Common myeloid progenitor, CD34-positive (primary cell): ENCODE measurements around the gene RNU1-4. TPM values are rescaled to one million over a fixed set of nuclear protein-coding genes. Genes with fewer than 3 reads are reported as not detected.
"Not testable (repeated sequence)": the region's sequence is repeated elsewhere in the genome, so short reads cannot be mapped to it uniquely, and the experiment has no call there.

Source experiments
- CTCF ChIA-PET: fragments of 350-600 bp; sonication (Branson Sonifier 250); formaldehyde crosslinking; loops from one replicate; lab custom pipeline; 2021; ENCODE audit warnings: antibody characterized with exemption; lab: Charles Lee
- POLR2A ChIA-PET: fragments of 350-600 bp; sonication (Branson Sonifier 250); formaldehyde crosslinking; loops from one replicate; lab custom pipeline; 2021; ENCODE audit warnings: antibody characterized with exemption; lab: Charles Lee
- DNase-seq, 3 donors: peaks; one replicate each; pipeline versions ENCODE4 v3.0.0 to v3.0.0-alpha.2; 2013
- H3K27ac ChIP-seq, 2 experiments: 1 replicate in 1 of 2; 2 replicates in 1 of 2; pipeline ENCODE4 v1.7.0; 2013; ENCODE audit warnings: inconsistent platforms in 2 of 2, low read length in 2 of 2, mild to moderate bottlenecking in 2 of 2, low read depth in 1 of 2, moderate library complexity in 1 of 2; ENCODE audit not compliant: severe bottlenecking in 2 of 2, insufficient read depth in 1 of 2, poor library complexity in 1 of 2
- H3K27me3 ChIP-seq, 5 experiments: replicated peaks in 2 of 5; 1 replicate in 3 of 5; 2 replicates in 2 of 5; pipeline versions ENCODE4 v1.6.1 to v1.7.0; 2013; ENCODE audit warnings: low read length in 4 of 5, mild to moderate bottlenecking in 2 of 5, moderate library complexity in 2 of 5, inconsistent platforms in 1 of 5; ENCODE audit not compliant: insufficient read depth in 5 of 5, control insufficient read depth in 4 of 5
- H3K36me3 ChIP-seq, 4 experiments: 1 replicate in 2 of 4; 2 replicates in 2 of 4; pipeline versions ENCODE4 v1.6.1 to v1.7.0; 2013; ENCODE audit warnings: low read length in 3 of 4, control low read depth in 1 of 4, mild to moderate bottlenecking in 1 of 4; ENCODE audit not compliant: control insufficient read depth in 4 of 4, insufficient read depth in 4 of 4
- H3K4me1 ChIP-seq, 4 experiments: 1 replicate in 3 of 4; 2 replicates in 1 of 4; pipeline versions ENCODE4 v1.6.1 to v1.7.1; 2013; ENCODE audit warnings: low read length in 3 of 4, mild to moderate bottlenecking in 3 of 4, control low read depth in 1 of 4, inconsistent platforms in 1 of 4, moderate library complexity in 1 of 4; ENCODE audit not compliant: control insufficient read depth in 4 of 4, insufficient read depth in 4 of 4; ENCODE audit errors: control extremely low read depth in 1 of 4
- H3K4me3 ChIP-seq, 7 experiments: 1 replicate in 4 of 7; 2 replicates in 3 of 7; pipeline versions ENCODE4 v1.5.1 to v1.7.0; 2013; ENCODE audit warnings: mild to moderate bottlenecking in 7 of 7, low read length in 6 of 7, moderate library complexity in 6 of 7, inconsistent platforms in 2 of 7, low read depth in 2 of 7, control low read depth in 1 of 7; ENCODE audit not compliant: insufficient read depth in 4 of 7, control insufficient read depth in 1 of 7; ENCODE audit errors: extremely low read depth in 1 of 7
- H3K9me3 ChIP-seq, 5 experiments: 1 replicate in 4 of 5; 2 replicates in 1 of 5; pipeline versions ENCODE4 v1.6.1 to v1.7.1; 2013; ENCODE audit warnings: low read length in 4 of 5, mild to moderate bottlenecking in 2 of 5, inconsistent platforms in 1 of 5, low read depth in 1 of 5, moderate library complexity in 1 of 5; ENCODE audit not compliant: control insufficient read depth in 4 of 5, insufficient read depth in 2 of 5; ENCODE audit errors: control extremely low read depth in 1 of 5
- WGBS: methylation state at CpG from one replicate; pipeline ENCODE4 v1.1.5; 2013; ENCODE audit not compliant: insufficient coverage; 5-methylcytosine and 5-hydroxymethylcytosine counted together
- polyA plus RNA-seq: library from polyadenylated mRNA; unstranded; fragments of 120-200 nt; gene quantifications from one replicate; pipeline ENCODE4 v1.2.1, GENCODE V29; 2013

RNU1-4 gene
- polyA plus RNA-seq: not detected

DNA sequence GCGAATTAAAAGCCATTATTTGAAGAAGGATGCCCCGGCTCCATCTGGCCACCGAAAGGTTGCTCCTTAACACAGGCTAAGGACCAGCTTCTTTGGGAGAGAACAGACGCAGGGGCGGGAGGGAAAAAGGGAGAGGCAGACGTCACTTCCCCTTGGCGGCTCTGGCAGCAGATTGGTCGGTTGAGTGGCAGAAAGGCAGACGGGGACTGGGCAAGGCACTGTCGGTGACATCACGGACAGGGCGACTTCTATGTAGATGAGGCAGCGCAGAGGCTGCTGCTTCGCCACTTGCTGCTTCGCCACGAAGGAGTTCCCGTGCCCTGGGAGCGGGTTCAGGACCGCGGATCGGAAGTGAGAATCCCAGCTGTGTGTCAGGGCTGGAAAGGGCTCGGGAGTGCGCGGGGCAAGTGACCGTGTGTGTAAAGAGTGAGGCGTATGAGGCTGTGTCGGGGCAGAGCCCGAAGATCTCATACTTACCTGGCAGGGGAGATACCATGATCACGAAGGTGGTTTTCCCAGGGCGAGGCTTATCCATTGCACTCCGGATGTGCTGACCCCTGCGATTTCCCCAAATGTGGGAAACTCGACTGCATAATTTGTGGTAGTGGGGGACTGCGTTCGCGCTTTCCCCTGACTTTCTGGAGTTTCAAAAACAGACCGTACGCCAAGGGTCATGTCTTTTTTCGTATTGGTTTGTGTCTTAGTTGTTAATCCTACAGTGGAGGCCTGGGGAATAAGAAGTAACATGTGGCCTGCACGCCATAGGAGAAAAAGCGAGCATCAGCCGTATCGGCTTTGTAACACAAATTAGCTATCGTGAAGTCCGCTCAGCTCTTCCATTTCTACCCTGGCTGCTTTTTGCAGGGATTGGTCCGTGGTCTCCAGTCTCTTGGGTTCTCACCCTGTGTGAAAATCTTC lies at the start of gene RNU1-4:
Gene RNU1-4, plus strand, starts transcription at position 470 of the 918 bp plus-strand sequence.
- DNase-seq, H3K27ac ChIP-seq, H3K4me1 ChIP-seq, POLR2A ChIA-PET, H3K27me3 ChIP-seq, H3K9me3 ChIP-seq, H3K4me3 ChIP-seq, H3K36me3 ChIP-seq, CTCF ChIA-PET: not testable (repeated sequence)
- no CpG with 5 or more reads among the region's 46 CpGs for WGBS

DNA sequence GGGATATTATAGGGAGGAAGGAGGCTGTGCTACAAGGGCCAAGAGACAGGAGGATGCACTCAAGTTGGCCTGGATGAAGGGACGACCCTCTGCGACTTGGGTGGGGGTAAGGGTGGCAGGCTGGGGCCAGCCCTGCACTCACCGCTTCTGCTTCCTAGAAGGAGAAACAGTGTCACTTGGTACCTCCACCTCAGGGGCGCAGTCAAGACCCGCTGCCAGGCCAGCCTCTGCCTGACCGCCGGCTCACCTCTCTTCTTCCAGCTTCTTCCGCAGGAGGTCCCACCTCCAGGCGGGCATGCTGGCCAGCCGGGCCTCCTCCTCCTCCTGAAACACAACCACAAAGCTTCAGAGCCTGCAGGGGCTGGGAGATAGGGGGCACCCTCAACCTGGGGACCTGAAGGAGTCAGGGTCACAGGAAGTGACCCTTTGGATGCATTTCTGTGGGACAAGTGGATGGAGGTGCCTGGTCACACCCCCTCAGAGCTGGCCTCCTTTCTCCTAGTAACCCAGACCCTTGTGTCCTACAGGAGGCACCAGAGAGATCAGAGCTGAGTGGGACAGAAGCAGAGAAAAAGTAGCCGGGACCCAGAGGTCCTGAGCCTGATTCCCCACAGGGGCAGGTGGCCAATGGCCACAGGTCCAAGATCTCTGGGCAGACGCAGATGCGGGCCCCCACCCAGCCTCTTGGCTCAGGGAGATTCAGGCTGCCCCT lies 49.2 kb upstream of the RNU1-4 start:
- H3K27ac ChIP-seq, H3K9me3 ChIP-seq, H3K4me1 ChIP-seq, DNase-seq, H3K36me3 ChIP-seq, H3K27me3 ChIP-seq, H3K4me3 ChIP-seq: not testable (repeated sequence)
- CTCF ChIA-PET: interaction anchor here (1.1 to 4.2 kb wide), 5 partner anchors 8 to 71 kb away, joined by 3 to 35 read pairs (median 5); no protein-coding TSS in a partner anchor
- WGBS: no CpG with 5 or more reads among the region's 13 CpGs
- POLR2A ChIA-PET: interaction anchor here (1.1 kb wide), 1 partner anchor 14 kb away, joined by 3 read pairs; no protein-coding TSS in a partner anchor

DNA sequence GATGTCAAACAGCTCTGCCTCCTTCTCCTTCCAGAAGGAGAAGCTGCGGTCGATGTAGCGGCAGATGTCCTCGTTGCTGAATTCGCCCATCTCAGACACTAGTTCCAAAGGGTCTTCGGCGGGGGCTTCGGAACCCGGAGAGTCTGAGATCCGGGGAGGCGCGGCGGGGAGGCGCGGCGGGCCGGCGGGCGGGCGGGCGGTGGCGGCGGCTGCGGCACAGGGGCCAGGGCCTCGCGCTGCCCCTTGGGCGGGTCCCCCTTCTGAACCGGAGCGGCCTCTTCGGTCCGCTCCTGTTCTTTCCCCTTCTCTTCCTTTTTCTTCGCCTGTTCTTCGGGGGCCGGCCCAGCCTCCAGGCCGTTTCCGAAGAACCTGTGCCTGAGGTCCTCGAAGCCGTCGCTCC lies 48.0 kb upstream of the RNU1-4 start:
- not testable (repeated sequence) for H3K4me1 ChIP-seq, H3K27ac ChIP-seq, H3K4me3 ChIP-seq, H3K36me3 ChIP-seq, DNase-seq, H3K9me3 ChIP-seq
- peaks cover 0 to 11% (median 0%) of the 10 kb centered on the region in 5 experiments for H3K27me3 ChIP-seq
- WGBS: no CpG with 5 or more reads among the region's 39 CpGs
- ChIA-PET CTCF (interaction anchor here (1.2 to 4.2 kb wide), 3 partner anchors 11 to 17 kb away, joined by 3 to 35 read pairs (median 6); no protein-coding TSS in a partner anchor), POLR2A (interaction anchor here (1.1 kb wide), 1 partner anchor 13 kb away, joined by 3 read pairs; no protein-coding TSS in a partner anchor)

DNA sequence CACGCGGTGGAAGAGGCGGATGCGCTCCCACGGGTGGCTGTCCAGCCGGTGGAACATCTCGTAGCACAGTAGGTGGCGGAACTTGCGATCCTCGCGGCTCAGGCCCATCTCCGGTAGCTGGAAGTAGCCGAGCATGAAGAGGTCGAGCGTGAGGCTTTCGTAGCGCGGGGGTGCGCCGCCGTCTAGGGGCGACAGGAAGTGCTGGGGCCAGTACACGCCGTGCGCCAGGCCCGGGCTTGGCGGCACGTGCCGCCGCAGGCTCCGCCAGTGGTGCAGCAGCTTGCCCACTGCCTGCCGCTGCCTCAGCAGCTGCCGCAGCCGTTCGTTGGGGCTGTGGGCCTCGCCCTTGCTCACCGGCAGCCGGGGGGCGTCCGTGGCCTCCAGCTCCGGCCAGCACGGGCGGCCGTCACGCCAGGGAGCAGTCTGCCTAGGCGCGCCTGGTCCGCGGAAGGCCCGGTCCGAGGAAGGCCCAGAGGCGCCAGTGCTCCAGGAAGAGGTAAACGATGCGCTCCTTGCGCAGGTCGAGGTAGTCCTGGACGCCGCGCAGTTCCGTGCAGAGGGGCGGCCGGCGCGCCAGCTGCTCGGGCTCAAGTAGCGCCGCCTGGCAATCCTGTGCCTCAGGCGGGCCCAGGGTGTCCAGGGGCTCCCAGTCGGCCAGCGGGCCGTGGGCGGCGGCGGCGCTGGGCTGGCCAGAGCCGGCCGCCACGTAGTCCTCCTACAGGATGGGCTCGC lies 47.4 kb upstream of the RNU1-4 start:
- H3K9me3 ChIP-seq, H3K27me3 ChIP-seq, H3K27ac ChIP-seq, H3K4me1 ChIP-seq, H3K4me3 ChIP-seq, POLR2A ChIA-PET, H3K36me3 ChIP-seq, DNase-seq: not testable (repeated sequence)
- WGBS: 28% methylated on average over 11 of the region's 79 CpGs
- CTCF ChIA-PET: interaction anchor here (1.2 to 4.2 kb wide), 3 partner anchors 10 to 16 kb away, joined by 3 to 35 read pairs (median 6); no protein-coding TSS in a partner anchor

DNA sequence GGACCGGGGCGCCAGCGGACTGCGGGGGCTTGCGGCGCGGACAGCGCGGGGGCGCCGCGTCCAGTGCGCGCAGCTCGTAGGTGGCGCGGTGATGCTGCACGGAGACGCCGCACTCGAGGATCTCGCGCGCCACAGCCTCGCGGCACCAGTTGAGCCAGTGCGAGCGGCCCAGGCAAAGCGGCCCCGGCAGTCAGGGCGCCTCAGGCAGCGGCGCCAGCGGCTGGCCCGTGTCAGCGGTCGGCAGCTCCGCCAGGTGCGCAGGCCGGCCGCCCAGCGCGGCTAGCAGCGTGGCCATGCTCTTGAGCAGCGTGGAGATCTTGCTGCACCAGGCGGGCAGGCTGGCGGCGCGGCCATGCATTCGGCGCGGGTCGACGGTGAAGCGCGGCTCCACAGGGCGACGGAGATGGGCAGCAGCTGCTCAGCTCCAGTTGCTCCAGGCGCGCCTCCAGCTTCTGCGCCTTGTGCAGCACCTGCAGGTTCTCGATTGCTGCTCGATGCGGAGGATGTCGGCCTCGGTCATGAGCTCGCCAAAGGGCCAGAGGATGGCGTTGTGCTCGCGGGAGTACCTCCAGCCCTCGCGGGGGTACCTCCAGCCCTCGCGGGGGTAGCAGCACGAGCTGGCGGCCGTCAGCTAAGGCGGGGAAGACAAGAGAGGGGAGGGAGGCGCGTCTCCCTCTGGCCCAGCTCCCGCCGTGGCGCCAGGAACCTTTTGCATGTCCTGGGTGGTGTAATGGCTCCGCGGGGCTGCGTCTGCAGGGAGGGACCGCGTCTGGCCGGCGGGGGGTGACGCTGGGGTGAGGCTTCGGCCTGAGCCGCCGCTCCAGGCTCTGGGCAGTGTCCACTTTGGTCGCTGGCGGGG lies 46.6 kb upstream of the RNU1-4 start:
- H3K36me3 ChIP-seq, DNase-seq, H3K9me3 ChIP-seq, H3K27me3 ChIP-seq, H3K4me1 ChIP-seq, H3K27ac ChIP-seq, POLR2A ChIA-PET, H3K4me3 ChIP-seq: not testable (repeated sequence)
- 18% methylated on average over 8 of the region's 96 CpGs for WGBS
- CTCF ChIA-PET: interaction anchor here (1.2 to 4.2 kb wide), 2 partner anchors 9 to 15 kb away, joined by 3 to 35 read pairs; no protein-coding TSS in a partner anchor

DNA sequence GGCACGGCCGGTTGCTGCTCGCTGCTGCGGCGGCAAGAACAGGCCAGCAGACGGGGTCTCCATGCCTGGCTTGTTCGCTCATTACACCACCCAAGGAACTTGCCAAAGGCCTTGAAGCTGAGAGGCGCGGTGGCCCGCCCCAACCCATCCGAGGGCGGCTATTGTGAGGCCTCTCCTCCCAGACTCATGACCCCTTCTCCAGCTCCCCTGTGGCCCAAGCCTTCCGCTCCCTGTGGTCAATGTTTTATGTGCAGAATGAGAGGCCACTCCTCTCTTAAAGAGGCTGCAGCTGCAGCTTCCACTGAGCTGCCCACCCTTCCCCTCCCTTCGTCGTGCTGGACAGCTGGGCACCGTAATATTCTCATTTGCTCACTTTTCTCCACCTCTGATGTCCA lies 46.0 kb upstream of the RNU1-4 start:
- POLR2A ChIA-PET, H3K4me1 ChIP-seq, H3K27me3 ChIP-seq, H3K27ac ChIP-seq, H3K4me3 ChIP-seq, H3K36me3 ChIP-seq, DNase-seq, H3K9me3 ChIP-seq: not testable (repeated sequence)
- CTCF ChIA-PET: interaction anchor here (4.2 kb wide), 1 partner anchor 9 kb away, joined by 35 read pairs; no protein-coding TSS in a partner anchor
- no CpG with 5 or more reads among the region's 16 CpGs for WGBS
